ENCODE results near the gene ZCCHC14.

ZCCHC14 gene

GRCh38 chr16:87361916-87362619 is 130.8 kb downstream of the ZCCHC14 start:
- DNase-seq (ENCODE audit: low spot score), result no peak

DNA sequence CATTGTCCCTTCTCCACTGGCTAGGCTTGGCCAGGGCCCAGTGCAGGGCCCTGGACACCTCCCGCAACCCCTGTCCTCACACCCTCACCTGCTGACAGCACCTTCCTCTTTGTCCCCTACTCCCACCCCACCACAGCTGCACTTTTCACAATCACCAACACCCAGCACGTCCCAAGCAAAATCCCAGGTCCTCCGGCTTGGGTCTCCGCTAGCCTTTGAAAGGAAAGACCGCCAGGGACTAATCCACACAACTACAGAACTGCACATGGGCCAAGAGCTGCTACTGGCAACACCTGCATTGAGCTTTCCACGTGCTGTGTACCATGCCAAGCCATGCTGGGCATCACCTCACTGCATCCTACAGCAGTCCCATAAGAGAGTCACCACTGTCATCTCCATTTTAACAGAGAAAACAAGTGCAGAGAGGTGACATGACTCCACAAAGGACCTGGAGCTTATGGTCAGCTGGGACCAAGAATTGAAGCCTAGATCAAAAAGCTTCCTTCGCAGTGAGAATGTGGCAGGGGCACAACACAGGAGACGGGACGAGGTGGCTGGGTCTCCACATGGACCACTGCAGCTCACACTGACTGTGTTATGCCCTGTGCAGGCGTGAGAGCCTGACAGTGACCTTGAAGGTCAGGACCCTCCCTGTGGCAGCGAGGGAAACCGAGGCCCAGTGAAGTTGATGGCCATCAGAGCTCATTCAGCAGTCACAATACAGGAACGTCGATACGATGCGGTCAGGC is 131.8 kb downstream of the ZCCHC14 start:
- no peak for DNase-seq (ENCODE audit: low spot score)

DNA sequence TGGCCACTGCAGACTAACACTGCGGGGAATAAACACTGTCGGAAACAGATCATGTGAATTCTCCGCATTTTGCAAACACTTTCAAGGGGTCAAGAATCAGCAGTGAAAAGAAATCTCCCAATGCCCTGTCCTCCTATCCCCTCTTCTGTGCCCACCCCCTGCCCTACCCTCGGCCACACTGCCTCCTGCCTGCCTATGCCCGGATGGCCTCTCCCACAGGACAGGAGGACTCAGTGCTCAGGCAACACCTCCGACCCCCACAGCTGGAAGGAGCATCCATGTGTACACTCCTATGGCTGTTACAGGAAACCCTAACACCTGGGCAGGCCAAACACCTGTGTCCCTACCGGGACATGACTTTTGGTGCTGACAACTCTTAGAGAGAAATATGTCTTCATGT is 133.7 kb downstream of the ZCCHC14 start:
- DNase-seq (ENCODE audit: low spot score), result no peak

DNA sequence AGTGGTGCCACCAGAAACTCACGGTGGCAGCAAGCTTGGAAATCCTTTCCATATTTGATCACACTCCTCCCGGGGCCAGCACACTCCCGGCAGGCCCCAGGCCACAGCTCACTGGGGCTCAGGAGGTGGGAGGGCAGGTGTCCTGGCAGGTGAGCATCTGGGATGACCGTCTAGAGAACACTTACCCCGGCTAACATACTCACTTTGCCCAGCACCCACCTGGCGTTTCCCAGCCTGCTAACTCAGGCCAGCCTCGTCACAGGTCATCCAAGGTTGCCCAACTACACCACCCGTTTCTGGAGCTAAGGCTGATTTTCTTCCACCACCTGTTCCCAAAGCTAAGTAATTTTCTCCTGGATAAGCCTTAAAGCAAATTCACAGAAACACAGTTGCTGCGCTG is 134.1 kb downstream of the ZCCHC14 start:
- DNase-seq (ENCODE audit: low spot score), result no peak

DNA sequence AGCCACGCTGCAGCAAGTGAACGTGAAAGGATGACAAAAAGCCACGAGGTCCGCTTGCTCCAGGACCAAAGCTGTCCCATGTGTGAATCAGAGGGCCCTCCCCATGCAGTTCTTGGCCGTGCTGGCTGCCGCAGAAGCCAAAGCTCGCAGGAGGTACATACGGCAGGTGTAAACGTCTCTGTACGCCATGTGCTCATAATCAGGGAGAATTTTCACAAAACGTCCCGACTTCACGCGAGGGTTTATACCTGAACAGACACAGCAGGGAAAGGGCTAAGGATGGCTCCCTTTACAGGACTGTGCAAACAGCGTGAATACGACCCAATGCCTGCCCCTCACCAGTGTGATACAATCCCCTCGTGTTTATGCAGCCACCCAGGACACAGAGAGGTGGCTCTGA is 134.6 kb downstream of the ZCCHC14 start:
- DNase-seq (ENCODE audit: low spot score), result no peak

DNA sequence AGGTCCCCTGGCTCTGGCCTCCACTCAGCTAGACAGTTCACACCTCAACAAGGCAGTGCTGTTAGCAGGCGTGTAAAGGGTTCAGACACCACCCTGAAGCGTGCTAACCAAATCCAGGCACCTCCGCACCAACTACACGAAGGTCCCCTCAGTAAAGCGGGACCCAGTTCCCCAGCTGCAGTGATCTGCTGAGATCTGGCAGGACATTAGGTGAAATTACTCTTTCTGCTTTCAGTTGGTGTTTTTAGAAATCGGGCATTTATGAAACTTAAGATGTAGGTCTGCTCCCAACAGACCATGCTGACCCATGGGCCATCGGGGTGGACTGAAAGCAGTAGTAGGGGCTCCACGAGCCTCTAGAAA is 136.4 kb downstream of the ZCCHC14 start:
- DNase-seq (ENCODE audit: low spot score), result no peak

Measured in SW480 (cell line).